SU-DHL-6 (cell line): Measurements from ENCODE around the gene ZC3H7A.
"Not testable (repeated sequence)": the region's sequence is repeated elsewhere in the genome, so short reads cannot be mapped to it uniquely, and the experiment has no call there.

Experiments
- H2AFZ ChIP-seq: fragments of 200-600 bp; sonication (generic); 2 replicates; pipeline ENCODE4 v1.6.1; 2014; ENCODE audit warnings: low read depth, mild to moderate bottlenecking, moderate library complexity, mixed read lengths, antibody characterized with exemption, low read length; ENCODE audit not compliant: severe bottlenecking
- H3F3A ChIP-seq: fragments of 200-600 bp; shearing (Covaris generic); 2 replicates; pipeline ENCODE4 v1.6.0; 2016; ENCODE audit warnings: antibody characterized with exemption, mild to moderate bottlenecking; ENCODE audit not compliant: insufficient read depth
- H3K27ac ChIP-seq: fragments of 200-600 bp; sonication (generic); 2 replicates; pipeline ENCODE4 v1.5.1; 2016; ENCODE audit warnings: low read depth, mild to moderate bottlenecking, low read length, moderate library complexity, mixed read lengths
- H3K27me3 ChIP-seq: fragments of 200-600 bp; sonication (generic), shearing (Covaris generic); 2 replicates; pipeline ENCODE4 v1.6.0; 2014; ENCODE audit warnings: mild to moderate bottlenecking, low read length
- H3K36me3 ChIP-seq: fragments of 200-600 bp; sonication (generic); 2 replicates; pipeline ENCODE4 v1.6.1; 2014; ENCODE audit warnings: mild to moderate bottlenecking, low read length, mixed read lengths
- H3K4me2 ChIP-seq: fragments of 300-600, 200-600 bp; shearing (Covaris generic), sonication (generic); 2 replicates; pipeline ENCODE4 v1.6.0; 2014; ENCODE audit warnings: low read length, low read depth, mild to moderate bottlenecking; ENCODE audit not compliant: poor library complexity, severe bottlenecking
- H3K4me3 ChIP-seq: fragments of 200-600 bp; sonication (generic); 2 replicates; pipeline ENCODE4 v1.5.1; 2014; ENCODE audit warnings: antibody characterized with exemption, low read length, mild to moderate bottlenecking, mixed read lengths; ENCODE audit not compliant: insufficient read depth, poor library complexity, severe bottlenecking
- H3K79me2 ChIP-seq: fragments of 200-600 bp; sonication (generic); 2 replicates; pipeline ENCODE4 v1.6.1; 2014; ENCODE audit warnings: mild to moderate bottlenecking, low read length, moderate library complexity; ENCODE audit not compliant: insufficient read depth
- H3K9ac ChIP-seq: fragments of 200-600 bp; sonication (generic); 2 replicates; pipeline ENCODE4 v1.7.0; 2014; ENCODE audit warnings: mild to moderate bottlenecking, low read length
- H3K9me2 ChIP-seq: fragments of 200-600 bp; sonication (generic); replicated peaks from 2 replicates; pipeline ENCODE4 v1.6.1; 2014; ENCODE audit warnings: low read length; ENCODE audit not compliant: insufficient read depth
- H3K9me3 ChIP-seq: fragments of 200-600 bp; sonication (generic); 2 replicates; pipeline ENCODE4 v1.6.1; 2014; ENCODE audit warnings: low read length, mixed read lengths; ENCODE audit not compliant: insufficient read depth
- H4K20me1 ChIP-seq: fragments of 200-600 bp; sonication (generic); 2 replicates; pipeline ENCODE4 v1.6.1; 2014; ENCODE audit warnings: low read depth, mild to moderate bottlenecking, antibody characterized with exemption, low read length, moderate library complexity, mixed read lengths
- EZH2phosphoT487 ChIP-seq: fragments of 200-600 bp; sonication (generic), shearing (Covaris generic); conservative IDR thresholded peaks from 2 replicates; pipeline ENCODE4 v1.6.1; 2018; ENCODE audit warnings: mild to moderate bottlenecking, antibody characterized with exemption, low read length, moderate library complexity, mixed read lengths
- TF ChIP-seq, protein P1 (sequence below): fragments of 200-600 bp; sonication (generic); IDR thresholded peaks from one replicate; pipeline ENCODE4 v1.5.1; 2017; ENCODE audit warnings: antibody characterized with exemption, mild to moderate bottlenecking, low read length, moderate library complexity; ENCODE audit not compliant: insufficient read depth, poor library complexity, severe bottlenecking

Gene ZC3H7A

GRCh38 chr16:11828696-11829095 lies 31.6 kb upstream of the ZC3H7A start:
- Histone ChIP-seq H3K9me3 (no peaks in the 10 kb centered on the region), H2AFZ (no peak overlapping the region), H3K36me3 (no peaks in the 10 kb centered on the region), H3F3A (0 out of 2 replicates have a peak, but pooled peaks cover 4% of the 10 kb centered on the region), H3K9ac (no peak overlapping the region), H3K27me3 (no peaks in the 10 kb centered on the region), H3K79me2 (no peaks in the 10 kb centered on the region), H3K27ac (no peak overlapping the region), H3K4me3 (no peak overlapping the region), H3K4me2 (no peak overlapping the region), H4K20me1 (no peaks in the 10 kb centered on the region), H3K9me2 (no peaks in the 10 kb centered on the region)
- TF ChIP-seq, protein P1, sequence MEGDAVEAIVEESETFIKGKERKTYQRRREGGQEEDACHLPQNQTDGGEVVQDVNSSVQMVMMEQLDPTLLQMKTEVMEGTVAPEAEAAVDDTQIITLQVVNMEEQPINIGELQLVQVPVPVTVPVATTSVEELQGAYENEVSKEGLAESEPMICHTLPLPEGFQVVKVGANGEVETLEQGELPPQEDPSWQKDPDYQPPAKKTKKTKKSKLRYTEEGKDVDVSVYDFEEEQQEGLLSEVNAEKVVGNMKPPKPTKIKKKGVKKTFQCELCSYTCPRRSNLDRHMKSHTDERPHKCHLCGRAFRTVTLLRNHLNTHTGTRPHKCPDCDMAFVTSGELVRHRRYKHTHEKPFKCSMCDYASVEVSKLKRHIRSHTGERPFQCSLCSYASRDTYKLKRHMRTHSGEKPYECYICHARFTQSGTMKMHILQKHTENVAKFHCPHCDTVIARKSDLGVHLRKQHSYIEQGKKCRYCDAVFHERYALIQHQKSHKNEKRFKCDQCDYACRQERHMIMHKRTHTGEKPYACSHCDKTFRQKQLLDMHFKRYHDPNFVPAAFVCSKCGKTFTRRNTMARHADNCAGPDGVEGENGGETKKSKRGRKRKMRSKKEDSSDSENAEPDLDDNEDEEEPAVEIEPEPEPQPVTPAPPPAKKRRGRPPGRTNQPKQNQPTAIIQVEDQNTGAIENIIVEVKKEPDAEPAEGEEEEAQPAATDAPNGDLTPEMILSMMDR = no peak
- no peak for TF ChIP-seq EZH2phosphoT487

DNA sequence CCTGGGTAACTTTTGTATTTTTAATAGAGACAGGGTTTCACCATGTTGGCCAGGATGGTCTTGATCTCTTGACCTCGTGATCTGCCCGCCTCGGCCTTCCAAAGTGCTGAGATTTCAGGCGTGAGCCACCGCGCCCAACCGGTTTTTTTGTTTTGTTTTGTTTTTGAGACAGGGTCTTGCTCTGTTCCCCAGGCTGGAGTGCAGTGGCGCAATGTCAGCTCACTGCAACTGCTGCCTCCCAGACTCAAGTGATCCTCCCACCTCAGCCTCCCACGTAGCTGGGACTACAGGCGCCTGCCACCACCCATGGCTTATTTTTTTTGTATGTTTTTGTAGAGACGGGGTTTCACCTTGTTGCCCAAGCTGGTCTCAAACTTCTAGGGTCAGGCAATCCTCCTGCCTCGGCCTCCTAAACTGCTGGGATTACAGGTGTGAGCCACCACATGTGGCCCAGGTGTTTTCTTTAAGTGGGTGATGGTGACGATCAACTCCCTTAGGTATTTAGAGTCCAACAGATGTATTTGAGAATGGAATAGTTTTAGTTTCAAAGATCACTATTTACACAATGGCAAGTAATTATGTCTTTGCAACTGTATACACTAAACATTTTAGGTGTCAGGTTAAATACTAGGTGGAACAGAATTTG lies 28.6 kb upstream of the ZC3H7A start:
- not testable (repeated sequence) for H3K27ac ChIP-seq, H3K79me2 ChIP-seq, H3K9me2 ChIP-seq, H2AFZ ChIP-seq, H3F3A ChIP-seq, H3K9ac ChIP-seq, H3K27me3 ChIP-seq, H3K9me3 ChIP-seq, H3K4me2 ChIP-seq, H3K4me3 ChIP-seq, H4K20me1 ChIP-seq, H3K36me3 ChIP-seq

GRCh38 chr16:11824362-11824761 lies 27.3 kb upstream of the ZC3H7A start:
- no peaks in the 10 kb centered on the region for H3K9me3 ChIP-seq
- no peak overlapping the region for H3K27ac ChIP-seq

DNA sequence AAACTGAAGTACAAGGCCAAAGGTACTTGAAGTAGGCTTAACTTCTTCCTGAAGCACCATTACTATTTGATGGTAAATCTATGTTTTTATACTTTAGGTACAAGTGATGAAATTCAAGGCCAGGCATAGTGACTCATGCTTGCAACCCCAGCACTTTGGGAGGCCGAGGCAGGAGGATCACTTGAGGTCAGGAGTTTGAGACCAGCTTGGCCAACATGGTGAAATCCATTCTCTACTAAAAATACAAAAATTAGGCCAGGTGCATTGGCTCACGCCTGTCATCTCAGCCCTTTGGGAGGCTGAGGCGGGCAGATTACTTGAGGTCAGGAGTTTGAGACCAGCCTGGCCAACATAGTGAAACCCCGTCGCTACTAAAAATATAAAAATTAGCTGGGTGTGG lies 26.6 kb upstream of the ZC3H7A start:
- H3K9me3 ChIP-seq, H3K4me2 ChIP-seq, H4K20me1 ChIP-seq, H3K9ac ChIP-seq, H3K9me2 ChIP-seq, H3K36me3 ChIP-seq, H3K79me2 ChIP-seq, H3K4me3 ChIP-seq, H3K27me3 ChIP-seq, H2AFZ ChIP-seq, H3F3A ChIP-seq, H3K27ac ChIP-seq: not testable (repeated sequence)

More at GRCh38 chr16:11824362-11824761, 27.3 kb upstream of the ZC3H7A start:
- 0 out of 2 replicates have a peak, but pooled peaks cover 4% of the 10 kb centered on the region for H3F3A ChIP-seq
- no peak for TF ChIP-seq EZH2phosphoT487
- no peaks in the 10 kb centered on the region for H3K9me2 ChIP-seq
- no peaks in the 10 kb centered on the region for H3K79me2 ChIP-seq
- no peaks in the 10 kb centered on the region for H3K27me3 ChIP-seq
- H2AFZ ChIP-seq = no peak overlapping the region
- no peaks in the 10 kb centered on the region for H3K36me3 ChIP-seq
- no peak overlapping the region for H3K4me3 ChIP-seq
- H3K9ac ChIP-seq = no peak overlapping the region
- H4K20me1 ChIP-seq = no peaks in the 10 kb centered on the region
- H3K4me2 ChIP-seq = no peak overlapping the region

DNA sequence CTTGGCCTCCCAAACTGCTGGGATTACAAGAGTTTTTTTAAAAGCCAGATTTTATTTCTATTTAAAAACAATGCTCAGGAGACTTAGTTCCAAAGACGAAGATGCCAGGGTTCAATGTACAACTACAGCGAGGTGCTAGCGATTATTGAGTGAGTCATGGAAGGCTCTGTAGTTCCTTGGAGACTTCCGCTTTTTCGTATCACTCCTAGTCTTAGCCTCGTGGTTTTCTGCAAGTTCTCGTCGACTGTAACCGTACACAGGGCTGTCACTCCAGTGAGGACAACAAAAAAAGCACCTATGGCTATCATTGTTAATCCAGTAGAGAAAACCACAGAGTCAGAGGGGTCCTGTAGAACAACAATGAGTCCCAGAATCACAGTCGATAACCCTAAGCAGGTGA lies 22.7 kb upstream of the ZC3H7A start:
- Histone ChIP-seq H3K27me3 (no peaks in the 10 kb centered on the region), H3K9me3 (no peaks in the 10 kb centered on the region), H4K20me1 (no peaks in the 10 kb centered on the region), H3K27ac (no peak overlapping the region), H3K4me3 (no peak overlapping the region), H2AFZ (no peak overlapping the region), H3K79me2 (no peaks in the 10 kb centered on the region), H3K9ac (no peak overlapping the region), H3K9me2 (no peaks in the 10 kb centered on the region), H3F3A (no peaks in the 10 kb centered on the region), H3K4me2 (no peak overlapping the region), H3K36me3 (no peaks in the 10 kb centered on the region)
- TF ChIP-seq, protein P1 = no peak

GRCh38 chr16:11818970-11819369 lies 21.9 kb upstream of the ZC3H7A start:
- H2AFZ ChIP-seq, H3K4me2 ChIP-seq: not testable (repeated sequence)

More at GRCh38 chr16:11818970-11819369, 21.9 kb upstream of the ZC3H7A start:
- not testable (repeated sequence) for H3K79me2 ChIP-seq, H3K27me3 ChIP-seq, H3K4me3 ChIP-seq, H3K27ac ChIP-seq, H4K20me1 ChIP-seq, H3K36me3 ChIP-seq, H3F3A ChIP-seq, H3K9ac ChIP-seq, H3K9me2 ChIP-seq, H3K9me3 ChIP-seq
